HG03280 (cell line): ENCODE measurements around the gene OPN1MW2.
A peak's percentile ranks its signal among the peaks of the same experiment; 100 is the strongest.
"Not testable (repeated sequence)": the region's sequence is repeated elsewhere in the genome, so short reads cannot be mapped to it uniquely, and the experiment has no call there.

ENCODE experiments used
- ATAC-seq: cut with Tn5 transposase; IDR thresholded peaks from one replicate; pipeline ENCODE4 v1.9.1; 2021; ENCODE audit warnings: mild to moderate bottlenecking, moderate library complexity; ENCODE audit not compliant: unreplicated experiment

Gene OPN1MW2

GRCh38 chrX:154219456-154219855 lies at the start of gene OPN1MW2:
Gene OPN1MW2 (plus strand): TSS chrX:154219756. CDS start chrX:154219816, 60 bp downstream.
- ATAC-seq = not testable (repeated sequence)

- peak; percentile 74 for ATAC-seq
Measured at GRCh38 chrX:154172535-154172943, 47.0 kb upstream of the OPN1MW2 start.

- not testable (repeated sequence) for ATAC-seq
Measured at GRCh38 chrX:154174356-154174755, 45.2 kb upstream of the OPN1MW2 start.

- not testable (repeated sequence) for ATAC-seq
Measured at GRCh38 chrX:154182296-154182695, 37.3 kb upstream of the OPN1MW2 start, which contains the start of gene OPN1MW. Gene OPN1MW (plus strand): TSS chrX:154182596. CDS start chrX:154182678, 82 bp downstream.

GRCh38 chrX:154183794-154184193 lies 35.8 kb upstream of the OPN1MW2 start:
- ATAC-seq = not testable (repeated sequence)

- ATAC-seq = not testable (repeated sequence)
Measured at GRCh38 chrX:154192846-154193245, 26.7 kb upstream of the OPN1MW2 start.

GRCh38 chrX:154194316-154194715 lies 25.2 kb upstream of the OPN1MW2 start:
- ATAC-seq = not testable (repeated sequence)

- ATAC-seq = not testable (repeated sequence)
Measured at GRCh38 chrX:154196466-154196865, 23.1 kb upstream of the OPN1MW2 start.

GRCh38 chrX:154209670-154210418 lies 9.7 kb upstream of the OPN1MW2 start:
- peak; percentile 87 for ATAC-seq

GRCh38 chrX:154211057-154211456 lies 8.5 kb upstream of the OPN1MW2 start:
- ATAC-seq = not testable (repeated sequence)

GRCh38 chrX:154211499-154211898 lies 8.1 kb upstream of the OPN1MW2 start:
- ATAC-seq = not testable (repeated sequence)

GRCh38 chrX:154225292-154225691 lies 5.7 kb downstream of the OPN1MW2 start:
- ATAC-seq = not testable (repeated sequence)

- not testable (repeated sequence) for ATAC-seq
Measured at GRCh38 chrX:154226706-154227105, 7.2 kb downstream of the OPN1MW2 start.

GRCh38 chrX:154231443-154231842 lies 11.9 kb downstream of the OPN1MW2 start:
- ATAC-seq = not testable (repeated sequence)

- ATAC-seq = not testable (repeated sequence)
Measured at GRCh38 chrX:154233620-154234019, 14.1 kb downstream of the OPN1MW2 start.

GRCh38 chrX:154238939-154239559 lies 19.5 kb downstream of the OPN1MW2 start:
- not testable (repeated sequence) for ATAC-seq

- ATAC-seq = not testable (repeated sequence)
Measured at GRCh38 chrX:154239982-154240503, 20.5 kb downstream of the OPN1MW2 start.

- peak; percentile 88 for ATAC-seq
Measured at GRCh38 chrX:154247377-154248045, 28.0 kb downstream of the OPN1MW2 start.

GRCh38 chrX:154248076-154248475 lies 28.5 kb downstream of the OPN1MW2 start:
- ATAC-seq = peak; percentile 15

GRCh38 chrX:154257282-154257681 lies 37.7 kb downstream of the OPN1MW2 start, which contains the start of gene OPN1MW3:
Gene OPN1MW3 (plus strand): TSS chrX:154257582. CDS start chrX:154257620, 38 bp downstream.
- not testable (repeated sequence) for ATAC-seq

- ATAC-seq = not testable (repeated sequence)
Measured at GRCh38 chrX:154258711-154259110, 39.2 kb downstream of the OPN1MW2 start.
